ENCODE data around the gene NMD3.
A peak's percentile ranks its signal among the peaks of the same experiment; 100 is the strongest.
"Not testable (repeated sequence)": the region's sequence is repeated elsewhere in the genome, so short reads cannot be mapped to it uniquely, and the experiment has no call there.

NMD3 gene

GRCh38 chr3:161220850-161221753 lies at the start of gene NMD3:
Gene NMD3 (plus strand): TSS chr3:161221311. CDS start chr3:161222014, 703 bp downstream.
- peak; percentile 70 for DNase-seq (ENCODE audit: low spot score)

GRCh38 chr3:161171639-161172552 lies 49.2 kb upstream of the NMD3 start:
- DNase-seq (ENCODE audit: low spot score): peak; percentile 15

- no peak for DNase-seq (ENCODE audit: low spot score)
Measured at GRCh38 chr3:161175506-161175905, 45.6 kb upstream of the NMD3 start.

- DNase-seq (ENCODE audit: low spot score): no peak
Measured at GRCh38 chr3:161177991-161178390, 43.1 kb upstream of the NMD3 start.

- DNase-seq (ENCODE audit: low spot score): not testable (repeated sequence)
Measured at GRCh38 chr3:161181371-161181770, 39.7 kb upstream of the NMD3 start.

- no peak for DNase-seq (ENCODE audit: low spot score)
Measured at GRCh38 chr3:161187046-161187445, 34.1 kb upstream of the NMD3 start.

- DNase-seq (ENCODE audit: low spot score): no peak
Measured at GRCh38 chr3:161197855-161198850, 23.0 kb upstream of the NMD3 start.

GRCh38 chr3:161199926-161200325 lies 21.2 kb upstream of the NMD3 start:
- DNase-seq (ENCODE audit: low spot score): no peak

- no peak for DNase-seq (ENCODE audit: low spot score)
Measured at GRCh38 chr3:161203485-161204098, 17.5 kb upstream of the NMD3 start.

- DNase-seq (ENCODE audit: low spot score): no peak
Measured at GRCh38 chr3:161208931-161209330, 12.2 kb upstream of the NMD3 start.

- DNase-seq (ENCODE audit: low spot score): no peak
Measured at GRCh38 chr3:161212171-161212771, 8.8 kb upstream of the NMD3 start.

- no peak for DNase-seq (ENCODE audit: low spot score)
Measured at GRCh38 chr3:161212906-161213305, 8.2 kb upstream of the NMD3 start.

- no peak for DNase-seq (ENCODE audit: low spot score)
Measured at GRCh38 chr3:161213644-161214043, 7.5 kb upstream of the NMD3 start.

- no peak for DNase-seq (ENCODE audit: low spot score)
Measured at GRCh38 chr3:161215185-161215584, 5.9 kb upstream of the NMD3 start.

GRCh38 chr3:161217496-161217895 lies 3.6 kb upstream of the NMD3 start:
- no peak for DNase-seq (ENCODE audit: low spot score)

- DNase-seq (ENCODE audit: low spot score): no peak
Measured at GRCh38 chr3:161219495-161219894, 1.6 kb upstream of the NMD3 start.

GRCh38 chr3:161221806-161222600 lies 892 bp downstream of the NMD3 start:
- no peak for DNase-seq (ENCODE audit: low spot score)

- DNase-seq (ENCODE audit: low spot score): no peak
Measured at GRCh38 chr3:161222662-161223061, 1.6 kb downstream of the NMD3 start.

- no peak for DNase-seq (ENCODE audit: low spot score)
Measured at GRCh38 chr3:161224786-161225185, 3.7 kb downstream of the NMD3 start.

Data from HuH-7 (cell line).